ENCODE results near the gene PGA4. TPM values are rescaled to one million over a fixed set of nuclear protein-coding genes. Genes with fewer than 3 reads are reported as not detected.
"Not testable (repeated sequence)": the region's sequence is repeated elsewhere in the genome, so short reads cannot be mapped to it uniquely, and the experiment has no call there.

PGA4 gene
- total RNA-seq, 1 donor from 2014 or later: not detected

GRCh38 chr11:61202950-61203746 is 19.0 kb upstream of the PGA4 start, which contains the start of gene PGA3:
PGA3 (plus strand) TSS chr11:61203515; CDS start chr11:61203565, 50 bp downstream.
- intact Hi-C loops (cut with DNase I); ATAC-seq: not testable (repeated sequence)
- peak; percentile 25 for DNase-seq (ENCODE audit: low spot score)

DNA sequence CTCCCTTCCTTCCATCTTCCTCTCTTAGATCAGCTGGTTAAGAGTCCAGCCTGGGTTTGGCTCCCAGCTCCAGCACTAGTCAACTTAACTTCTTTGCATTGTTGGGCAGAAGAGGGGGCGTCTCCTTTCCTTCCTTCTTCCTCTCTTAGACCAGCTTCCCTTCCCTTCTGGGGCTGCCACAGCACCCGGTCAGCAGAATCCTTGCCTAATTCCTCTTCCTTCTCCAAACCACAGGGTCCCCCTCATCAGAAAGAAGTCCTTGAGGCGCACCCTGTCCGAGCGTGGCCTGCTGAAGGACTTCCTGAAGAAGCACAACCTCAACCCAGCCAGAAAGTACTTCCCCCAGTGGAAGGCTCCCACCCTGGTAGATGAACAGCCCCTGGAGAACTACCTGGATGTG is 18.3 kb upstream of the PGA4 start:
- ATAC-seq: peak; percentile 50
- DNase-seq (ENCODE audit: low spot score); intact Hi-C loops (cut with DNase I): not testable (repeated sequence)

DNA sequence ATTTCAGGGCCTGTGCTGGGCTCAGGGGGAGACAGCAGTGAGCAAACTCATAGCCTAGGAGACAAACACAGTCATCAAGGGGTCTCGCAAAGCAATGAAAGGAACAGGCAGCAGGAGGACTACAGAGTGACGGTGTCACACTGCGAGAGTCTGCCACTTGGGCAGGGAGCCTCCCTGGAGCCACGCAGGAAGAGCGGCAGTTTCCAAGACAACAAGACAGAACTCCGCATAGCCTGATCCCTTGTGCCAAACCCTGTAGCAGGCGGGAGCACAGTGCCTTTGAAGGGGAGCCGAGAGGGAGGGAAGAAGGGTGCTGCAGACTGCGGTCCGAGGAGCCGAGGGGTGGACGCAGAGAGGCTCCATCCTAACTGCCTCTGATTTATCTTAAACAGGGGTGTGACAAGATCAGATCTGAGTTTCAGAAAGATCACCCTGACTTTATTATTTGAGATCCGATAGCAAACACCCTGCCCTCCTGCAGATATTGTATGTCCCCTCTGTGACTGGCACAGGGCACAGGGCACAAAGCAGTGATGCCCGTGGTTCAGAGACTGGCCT is 17.6 kb upstream of the PGA4 start:
- intact Hi-C loops (cut with DNase I); ATAC-seq; DNase-seq (ENCODE audit: low spot score): not testable (repeated sequence)

DNA sequence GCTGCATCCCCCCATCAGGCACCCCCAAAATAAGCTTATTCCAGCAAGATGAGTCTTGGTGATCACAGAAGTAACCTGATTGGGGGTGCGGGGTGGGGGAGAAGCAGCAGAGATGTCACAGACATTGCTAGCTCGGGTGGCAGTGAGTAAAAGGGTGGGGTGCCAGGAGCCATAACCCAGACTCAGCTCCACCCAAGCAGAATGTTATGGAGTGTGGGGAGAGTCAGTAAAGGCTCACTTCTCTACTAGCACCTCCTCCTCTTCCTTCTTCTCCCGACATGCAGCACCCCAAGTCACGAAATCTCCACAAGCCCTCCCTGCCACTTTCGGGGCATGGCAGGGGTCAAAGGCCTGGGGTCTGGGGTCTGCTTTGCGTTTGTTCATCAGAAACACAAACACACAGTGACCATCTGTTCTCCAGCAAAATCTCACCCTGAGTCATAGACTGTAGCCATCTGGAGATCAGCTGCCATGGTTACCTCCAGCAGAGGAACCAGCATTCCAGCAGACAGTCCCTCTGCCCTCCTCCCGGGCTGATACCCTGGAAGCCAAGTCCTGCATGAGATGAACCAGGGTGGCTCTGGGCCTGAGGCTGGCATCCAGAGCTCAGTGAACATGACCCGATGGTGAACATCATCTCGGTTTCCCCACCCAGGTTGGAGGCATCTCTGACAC is 14.4 kb upstream of the PGA4 start:
- intact Hi-C loops (cut with DNase I); ATAC-seq; DNase-seq (ENCODE audit: low spot score): not testable (repeated sequence)

- DNase-seq (ENCODE audit: low spot score); ATAC-seq; intact Hi-C loops (cut with DNase I): not testable (repeated sequence)
These were observed 11.5 kb upstream of the PGA4 start for GRCh38 chr11:61210629-61211028.

- intact Hi-C loops (cut with DNase I); DNase-seq (ENCODE audit: low spot score): not testable (repeated sequence)
- ATAC-seq: peak; percentile 47
These were observed 10.7 kb upstream of the PGA4 start for GRCh38 chr11:61211327-61211952.

- intact Hi-C loops (cut with DNase I): not testable (repeated sequence)
- peak; percentile 94 for ATAC-seq
These were observed 9.9 kb upstream of the PGA4 start for GRCh38 chr11:61212202-61212601.

DNA sequence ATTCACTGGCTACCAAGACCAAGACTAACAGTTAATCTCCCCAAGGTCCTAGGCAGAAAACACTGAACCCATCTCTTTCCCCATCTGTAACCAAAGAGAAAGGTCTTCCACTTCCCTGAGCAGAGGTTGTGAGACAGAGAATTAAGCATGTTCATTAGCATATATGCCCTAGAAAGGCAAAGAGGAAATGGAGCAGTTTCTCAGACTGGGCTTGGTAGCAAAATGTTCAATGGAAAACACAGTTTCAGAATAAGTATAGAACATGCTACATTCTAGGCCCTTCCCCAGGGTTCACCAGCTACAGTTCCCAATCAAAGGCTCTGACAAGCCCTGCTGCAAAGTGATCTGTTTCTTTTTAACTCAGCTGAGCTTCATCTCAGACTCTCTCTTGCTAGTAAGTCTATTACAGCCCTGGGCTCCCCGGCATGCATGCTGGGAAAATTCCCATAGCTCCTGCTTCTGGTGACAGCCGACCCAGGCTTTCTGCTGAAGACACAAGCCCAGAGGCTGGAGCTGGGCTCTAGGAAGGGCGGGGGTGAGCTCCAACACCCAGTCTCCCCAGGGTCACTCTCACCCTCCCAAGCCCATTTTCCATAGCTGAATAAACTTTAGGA is 8.3 kb upstream of the PGA4 start:
- DNase-seq (ENCODE audit: low spot score); intact Hi-C loops (cut with DNase I); ATAC-seq: not testable (repeated sequence)

More at GRCh38 chr11:61212202-61212601, 9.9 kb upstream of the PGA4 start:
- not testable (repeated sequence) for DNase-seq (ENCODE audit: low spot score)

DNA sequence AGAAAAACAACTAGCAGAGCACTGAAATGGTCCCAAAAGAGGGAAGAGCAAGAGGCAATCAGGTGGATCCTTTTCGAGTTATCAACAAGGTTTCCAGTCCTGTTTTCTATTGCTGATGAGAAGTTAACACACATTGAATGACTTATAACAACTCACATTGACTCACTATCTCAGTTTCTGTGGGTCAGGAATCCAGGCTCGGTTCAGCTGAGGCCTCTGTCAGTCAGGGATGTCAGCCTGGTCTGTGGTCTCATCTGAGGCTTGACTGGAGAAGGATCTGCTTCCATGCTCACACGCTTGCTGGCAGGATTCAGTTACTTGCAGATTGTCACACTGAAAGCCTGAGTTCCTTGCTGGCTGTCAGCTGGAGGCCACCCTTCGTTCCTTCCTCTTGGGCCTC is 3.8 kb upstream of the PGA4 start:
- intact Hi-C loops (cut with DNase I); ATAC-seq; DNase-seq (ENCODE audit: low spot score): not testable (repeated sequence)

GRCh38 chr11:61219016-61219415 is 3.1 kb upstream of the PGA4 start:
- ATAC-seq; intact Hi-C loops (cut with DNase I): not testable (repeated sequence)
- peak; percentile 7 for DNase-seq (ENCODE audit: low spot score)

DNA sequence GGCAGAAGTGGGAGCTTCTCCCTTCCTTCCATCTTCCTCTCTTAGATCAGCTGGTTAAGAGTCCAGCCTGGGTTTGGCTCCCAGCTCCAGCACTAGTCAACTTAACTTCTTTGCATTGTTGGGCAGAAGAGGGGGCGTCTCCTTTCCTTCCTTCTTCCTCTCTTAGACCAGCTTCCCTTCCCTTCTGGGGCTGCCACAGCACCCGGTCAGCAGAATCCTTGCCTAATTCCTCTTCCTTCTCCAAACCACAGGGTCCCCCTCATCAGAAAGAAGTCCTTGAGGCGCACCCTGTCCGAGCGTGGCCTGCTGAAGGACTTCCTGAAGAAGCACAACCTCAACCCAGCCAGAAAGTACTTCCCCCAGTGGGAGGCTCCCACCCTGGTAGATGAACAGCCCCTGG is 545 bp downstream of the PGA4 start:
- peak; percentile 46 for ATAC-seq
- intact Hi-C loops (cut with DNase I); DNase-seq (ENCODE audit: low spot score): not testable (repeated sequence)

DNA sequence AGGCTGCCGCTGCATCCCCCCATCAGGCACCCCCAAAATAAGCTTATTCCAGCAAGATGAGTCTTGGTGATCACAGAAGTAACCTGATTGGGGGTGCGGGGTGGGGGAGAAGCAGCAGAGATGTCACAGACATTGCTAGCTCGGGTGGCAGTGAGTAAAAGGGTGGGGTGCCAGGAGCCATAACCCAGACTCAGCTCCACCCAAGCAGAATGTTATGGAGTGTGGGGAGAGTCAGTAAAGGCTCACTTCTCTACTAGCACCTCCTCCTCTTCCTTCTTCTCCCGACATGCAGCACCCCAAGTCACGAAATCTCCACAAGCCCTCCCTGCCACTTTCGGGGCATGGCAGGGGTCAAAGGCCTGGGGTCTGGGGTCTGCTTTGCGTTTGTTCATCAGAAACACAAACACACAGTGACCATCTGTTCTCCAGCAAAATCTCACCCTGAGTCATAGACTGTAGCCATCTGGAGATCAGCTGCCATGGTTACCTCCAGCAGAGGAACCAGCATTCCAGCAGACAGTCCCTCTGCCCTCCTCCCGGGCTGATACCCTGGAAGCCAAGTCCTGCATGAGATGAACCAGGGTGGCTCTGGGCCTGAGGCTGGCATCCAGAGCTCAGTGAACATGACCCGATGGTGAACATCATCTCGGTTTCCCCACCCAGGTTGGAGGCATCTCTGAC is 4.5 kb downstream of the PGA4 start:
- DNase-seq (ENCODE audit: low spot score); intact Hi-C loops (cut with DNase I); ATAC-seq: not testable (repeated sequence)

DNA sequence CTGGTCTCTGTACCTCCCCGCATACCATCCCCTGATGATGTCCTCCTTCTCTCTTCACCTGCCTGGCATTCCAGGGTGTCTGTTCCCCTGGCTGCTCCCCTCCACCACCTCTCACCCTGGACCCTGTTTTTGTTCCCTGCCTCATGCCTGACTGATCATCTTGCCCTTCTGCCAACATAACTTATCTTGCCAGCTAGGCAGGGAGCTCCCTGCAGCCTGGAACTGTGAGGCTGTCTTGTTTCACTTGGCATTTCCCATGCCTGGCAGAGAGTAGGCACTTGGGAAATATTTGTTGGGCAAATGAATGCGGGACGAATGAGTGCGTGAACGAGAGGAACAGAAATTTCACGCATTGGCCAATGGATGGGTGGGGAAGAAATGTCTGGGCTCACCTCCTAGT is 7.3 kb downstream of the PGA4 start:
- DNase-seq (ENCODE audit: low spot score); ATAC-seq; intact Hi-C loops (cut with DNase I): not testable (repeated sequence)

DNA sequence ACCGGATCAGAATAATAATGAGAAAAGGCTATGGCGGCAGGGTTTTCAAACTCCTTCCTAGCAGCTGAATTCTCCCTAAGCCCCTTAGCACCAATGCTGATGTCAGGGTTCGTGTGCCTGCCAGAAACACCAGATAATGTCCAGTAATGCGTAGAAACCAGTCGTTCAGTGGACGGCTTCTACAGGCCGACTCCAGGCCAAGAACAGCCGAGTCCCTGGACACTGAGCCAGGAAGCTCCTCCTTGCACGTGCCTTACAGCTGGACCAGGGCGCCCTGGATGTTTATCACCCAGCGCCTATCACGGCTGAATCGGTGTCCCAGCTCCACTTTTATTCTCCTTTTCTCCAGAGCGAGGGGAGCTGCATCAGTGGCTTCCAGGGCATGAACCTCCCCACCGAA is 8.9 kb downstream of the PGA4 start:
- DNase-seq (ENCODE audit: low spot score); intact Hi-C loops (cut with DNase I): not testable (repeated sequence)
- ATAC-seq: peak; percentile 93

DNA sequence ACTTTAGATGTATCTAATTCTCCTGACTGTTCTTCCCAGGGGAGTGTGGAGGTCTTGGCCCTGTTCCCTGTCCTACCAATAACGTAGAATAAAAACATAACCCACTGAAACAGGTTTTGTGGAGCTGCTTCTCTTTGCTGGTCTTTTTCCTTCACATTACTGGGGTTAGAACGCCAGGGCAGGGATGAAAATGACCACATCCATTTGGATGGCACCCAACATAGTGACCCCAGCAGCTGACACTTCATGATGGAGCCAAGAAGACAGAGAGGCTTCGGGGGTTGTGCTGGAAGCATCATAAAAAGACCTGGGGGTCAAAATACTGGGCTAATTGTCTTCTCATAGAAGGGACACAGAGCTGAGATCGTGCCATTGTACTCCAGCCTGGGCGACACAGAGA is 9.4 kb downstream of the PGA4 start:
- DNase-seq (ENCODE audit: low spot score); intact Hi-C loops (cut with DNase I): not testable (repeated sequence)
- ATAC-seq: peak; percentile 71

DNA sequence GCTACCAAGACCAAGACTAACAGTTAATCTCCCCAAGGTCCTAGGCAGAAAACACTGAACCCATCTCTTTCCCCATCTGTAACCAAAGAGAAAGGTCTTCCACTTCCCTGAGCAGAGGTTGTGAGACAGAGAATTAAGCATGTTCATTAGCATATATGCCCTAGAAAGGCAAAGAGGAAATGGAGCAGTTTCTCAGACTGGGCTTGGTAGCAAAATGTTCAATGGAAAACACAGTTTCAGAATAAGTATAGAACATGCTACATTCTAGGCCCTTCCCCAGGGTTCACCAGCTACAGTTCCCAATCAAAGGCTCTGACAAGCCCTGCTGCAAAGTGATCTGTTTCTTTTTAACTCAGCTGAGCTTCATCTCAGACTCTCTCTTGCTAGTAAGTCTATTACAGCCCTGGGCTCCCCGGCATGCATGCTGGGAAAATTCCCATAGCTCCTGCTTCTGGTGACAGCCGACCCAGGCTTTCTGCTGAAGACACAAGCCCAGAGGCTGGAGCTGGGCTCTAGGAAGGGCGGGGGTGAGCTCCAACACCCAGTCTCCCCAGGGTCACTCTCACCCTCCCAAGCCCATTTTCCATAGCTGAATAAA is 10.5 kb downstream of the PGA4 start:
- intact Hi-C loops (cut with DNase I); DNase-seq (ENCODE audit: low spot score); ATAC-seq: not testable (repeated sequence)

DNA sequence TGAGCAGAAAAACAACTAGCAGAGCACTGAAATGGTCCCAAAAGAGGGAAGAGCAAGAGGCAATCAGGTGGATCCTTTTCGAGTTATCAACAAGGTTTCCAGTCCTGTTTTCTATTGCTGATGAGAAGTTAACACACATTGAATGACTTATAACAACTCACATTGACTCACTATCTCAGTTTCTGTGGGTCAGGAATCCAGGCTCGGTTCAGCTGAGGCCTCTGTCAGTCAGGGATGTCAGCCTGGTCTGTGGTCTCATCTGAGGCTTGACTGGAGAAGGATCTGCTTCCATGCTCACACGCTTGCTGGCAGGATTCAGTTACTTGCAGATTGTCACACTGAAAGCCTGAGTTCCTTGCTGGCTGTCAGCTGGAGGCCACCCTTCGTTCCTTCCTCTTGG is 15.0 kb downstream of the PGA4 start:
- ATAC-seq; DNase-seq (ENCODE audit: low spot score); intact Hi-C loops (cut with DNase I): not testable (repeated sequence)

DNA sequence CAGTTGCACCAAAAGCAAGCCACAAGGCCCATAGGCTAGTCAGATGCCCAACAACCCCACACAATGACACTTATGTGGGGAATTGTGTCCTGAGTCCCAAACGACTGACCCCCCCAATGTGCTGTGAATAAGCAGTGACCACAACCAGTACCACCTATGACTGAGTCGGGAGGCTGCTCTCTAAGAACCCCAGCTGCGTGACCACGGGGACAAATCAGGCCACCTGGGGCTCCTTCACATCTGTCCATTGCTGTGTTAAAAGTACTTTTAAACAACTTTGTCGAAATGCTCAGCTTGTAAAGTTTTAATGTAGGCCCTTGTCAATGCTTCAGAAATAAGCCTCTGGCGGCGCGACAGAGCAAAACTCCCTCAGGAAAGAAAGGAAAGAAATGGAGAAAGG is 18.1 kb downstream of the PGA4 start:
- DNase-seq (ENCODE audit: low spot score); intact Hi-C loops (cut with DNase I); ATAC-seq: not testable (repeated sequence)

Data from sciatic nerve (tissue), 2 donors.